WI38 (cell line): ENCODE data around the gene USP46.

Source experiments
- H3K4me3 ChIP-seq: 2 replicates; pipeline ENCODE4 v1.5.1; 2011; ENCODE audit warnings: low read depth, mild to moderate bottlenecking, control low read depth, low read length
- CTCF ChIP-seq: IDR thresholded peaks from 2 replicates; pipeline ENCODE4 v1.5.1; 2012; ENCODE audit warnings: low read depth, mild to moderate bottlenecking, control low read depth, low read length

Gene USP46

GRCh38 chr4:52622564-52622963 is 36.5 kb downstream of the USP46 start:
- H3K4me3 ChIP-seq, result no peak overlapping the region
- TF ChIP-seq CTCF, result no peak

GRCh38 chr4:52621567-52621966 is 37.5 kb downstream of the USP46 start:
- no peak for TF ChIP-seq CTCF

GRCh38 chr4:52619591-52619931 is 39.5 kb downstream of the USP46 start:
- no peak for TF ChIP-seq CTCF
- no peak overlapping the region for H3K4me3 ChIP-seq

More at GRCh38 chr4:52621567-52621966, 37.5 kb downstream of the USP46 start:
- no peak overlapping the region for H3K4me3 ChIP-seq

- no peak overlapping the region for H3K4me3 ChIP-seq
- no peak for TF ChIP-seq CTCF
These were observed 40.1 kb downstream of the USP46 start for GRCh38 chr4:52618795-52619590.

- no peak for TF ChIP-seq CTCF
- no peak overlapping the region for H3K4me3 ChIP-seq
These were observed 41.6 kb downstream of the USP46 start for GRCh38 chr4:52617336-52618020.

GRCh38 chr4:52614241-52614640 is 44.9 kb downstream of the USP46 start:
- no peak for TF ChIP-seq CTCF
- H3K4me3 ChIP-seq, result no peak overlapping the region

- TF ChIP-seq CTCF, result no peak
- H3K4me3 ChIP-seq, result no peak overlapping the region
These were observed 46.8 kb downstream of the USP46 start for GRCh38 chr4:52612341-52612740.
